GM10847 (cell line): ENCODE measurements around the gene OLFM4.

Experiments
- POLR2A ChIP-seq: IDR thresholded peaks from 2 replicates; pipeline ENCODE4 v1.6.1; 2011; ENCODE audit not compliant: insufficient read length; ENCODE audit errors: extremely low read depth

The OLFM4 gene

GRCh38 chr13:53088871-53089270 lies 60.3 kb downstream of the OLFM4 start:
- TF ChIP-seq POLR2A = no peak

GRCh38 chr13:53089951-53090350 lies 61.3 kb downstream of the OLFM4 start:
- TF ChIP-seq POLR2A = no peak

- TF ChIP-seq POLR2A = no peak
These were observed 61.8 kb downstream of the OLFM4 start for GRCh38 chr13:53090461-53090860.

- TF ChIP-seq POLR2A = no peak
These were observed 64.3 kb downstream of the OLFM4 start for GRCh38 chr13:53092931-53093330.

- no peak for TF ChIP-seq POLR2A
These were observed 69.8 kb downstream of the OLFM4 start for GRCh38 chr13:53098455-53098854.

- no peak for TF ChIP-seq POLR2A
These were observed 71.9 kb downstream of the OLFM4 start for GRCh38 chr13:53100394-53101063.
